NCI-H510A (cell line): ENCODE data around the gene PCDH19.

ENCODE experiments used
- DNase-seq: peaks from one replicate; lab custom pipeline; 2025; lab: John Stamatoyannopoulos, UW

PCDH19 gene

GRCh38 chrX:100296183-100296753 is 113.8 kb downstream of the PCDH19 start:
- DNase-seq = no peak

GRCh38 chrX:100294965-100295364 is 115.1 kb downstream of the PCDH19 start:
- no peak for DNase-seq

- no peak for DNase-seq
These were observed 121.0 kb downstream of the PCDH19 start for GRCh38 chrX:100289066-100289558.

- DNase-seq = no peak
These were observed 132.8 kb downstream of the PCDH19 start for GRCh38 chrX:100277231-100277630.

GRCh38 chrX:100274916-100275315 is 135.2 kb downstream of the PCDH19 start:
- DNase-seq = no peak

GRCh38 chrX:100265179-100265578 is 144.9 kb downstream of the PCDH19 start:
- DNase-seq = no peak

- DNase-seq = no peak
These were observed 145.9 kb downstream of the PCDH19 start for GRCh38 chrX:100264200-100264599.

GRCh38 chrX:100263650-100264049 is 146.4 kb downstream of the PCDH19 start:
- no peak for DNase-seq

- DNase-seq = no peak
These were observed 161.1 kb downstream of the PCDH19 start for GRCh38 chrX:100248885-100249493.

GRCh38 chrX:100247826-100248225 is 162.2 kb downstream of the PCDH19 start:
- DNase-seq = no peak

GRCh38 chrX:100244681-100245080 is 165.4 kb downstream of the PCDH19 start:
- no peak for DNase-seq
